Ishikawa (cell line): ENCODE results near the gene MINDY3.

Experiments used
- EP300 ChIP-seq: IDR thresholded peaks from 2 replicates; pipeline ENCODE4 v1.6.1; 2012; ENCODE audit warnings: borderline replicate concordance
- FOXM1 ChIP-seq: IDR thresholded peaks from 2 replicates; pipeline ENCODE4 v1.6.1; 2012; ENCODE audit warnings: low read depth, borderline replicate concordance
- RAD21 ChIP-seq: IDR thresholded peaks from 2 replicates; pipeline ENCODE4 v1.6.1; 2012; ENCODE audit warnings: low read depth
- REST ChIP-seq: IDR thresholded peaks from 2 replicates; pipeline ENCODE4 v1.6.1; 2012; ENCODE audit warnings: low read depth, mild to moderate bottlenecking

GRCh38 chr10:15747632-15748031, 112.7 kb downstream of the MINDY3 start:
- no peak for TF ChIP-seq RAD21
- TF ChIP-seq FOXM1 = no peak
- TF ChIP-seq EP300 = no peak
- TF ChIP-seq REST = no peak
